GM19023 (cell line): ENCODE data around the gene PPP1R7.

Experiments
- ATAC-seq: cut with Tn5 transposase; IDR thresholded peaks from one replicate; pipeline ENCODE4 v1.9.1; 2021; ENCODE audit warnings: mild to moderate bottlenecking, moderate library complexity; ENCODE audit not compliant: unreplicated experiment

Gene PPP1R7

GRCh38 chr2:241159116-241159515, 8.8 kb downstream of the PPP1R7 start:
- ATAC-seq = no peak

- no peak for ATAC-seq
Measured at GRCh38 chr2:241160318-241160717, 10.1 kb downstream of the PPP1R7 start.

GRCh38 chr2:241161646-241162281, 11.5 kb downstream of the PPP1R7 start:
- ATAC-seq = no peak

GRCh38 chr2:241163601-241164118, 13.4 kb downstream of the PPP1R7 start:
- no peak for ATAC-seq

GRCh38 chr2:241168366-241168765, 18.1 kb downstream of the PPP1R7 start:
- ATAC-seq = no peak

GRCh38 chr2:241173557-241173956, 23.3 kb downstream of the PPP1R7 start:
- no peak for ATAC-seq

- ATAC-seq = no peak
Measured at GRCh38 chr2:241177526-241178334, 27.5 kb downstream of the PPP1R7 start.

- no peak for ATAC-seq
Measured at GRCh38 chr2:241178961-241179360, 28.7 kb downstream of the PPP1R7 start.

GRCh38 chr2:241179899-241180298, 29.6 kb downstream of the PPP1R7 start:
- ATAC-seq = no peak

- no peak for ATAC-seq
Measured at GRCh38 chr2:241180495-241180894, 30.2 kb downstream of the PPP1R7 start.

- no peak for ATAC-seq
Measured at GRCh38 chr2:241182126-241182525, 31.9 kb downstream of the PPP1R7 start.

GRCh38 chr2:241182531-241183133, 32.4 kb downstream of the PPP1R7 start:
- no peak for ATAC-seq

GRCh38 chr2:241183221-241183620, 33.0 kb downstream of the PPP1R7 start:
- no peak for ATAC-seq

- no peak for ATAC-seq
Measured at GRCh38 chr2:241184901-241185300, 34.6 kb downstream of the PPP1R7 start.

GRCh38 chr2:241185961-241186360, 35.7 kb downstream of the PPP1R7 start:
- ATAC-seq = no peak

- ATAC-seq = no peak
Measured at GRCh38 chr2:241187101-241187917, 37.0 kb downstream of the PPP1R7 start.

- no peak for ATAC-seq
Measured at GRCh38 chr2:241187918-241188234, 37.6 kb downstream of the PPP1R7 start.

GRCh38 chr2:241188361-241189092, 38.3 kb downstream of the PPP1R7 start, which contains the start of gene ANO7:
Gene ANO7 (plus strand): TSS chr2:241188677. CDS start chr2:241190064, 1,387 bp downstream.
- no peak for ATAC-seq

- no peak for ATAC-seq
Measured at GRCh38 chr2:241189093-241189855, 39.0 kb downstream of the PPP1R7 start.

- no peak for ATAC-seq
Measured at GRCh38 chr2:241189856-241190201, 39.6 kb downstream of the PPP1R7 start.
